GM19238 (cell line): ENCODE data around the gene GTPBP3.
A peak's percentile ranks its signal among the peaks of the same experiment; 100 is the strongest.
"Not testable (repeated sequence)": the region's sequence is repeated elsewhere in the genome, so short reads cannot be mapped to it uniquely, and the experiment has no call there.

Experiments used
- DNase-seq: peaks from one replicate; pipeline ENCODE4 v3.0.0; 2011; ENCODE audit warnings: low spot score; ENCODE audit not compliant: insufficient read length

GTPBP3 gene

DNA sequence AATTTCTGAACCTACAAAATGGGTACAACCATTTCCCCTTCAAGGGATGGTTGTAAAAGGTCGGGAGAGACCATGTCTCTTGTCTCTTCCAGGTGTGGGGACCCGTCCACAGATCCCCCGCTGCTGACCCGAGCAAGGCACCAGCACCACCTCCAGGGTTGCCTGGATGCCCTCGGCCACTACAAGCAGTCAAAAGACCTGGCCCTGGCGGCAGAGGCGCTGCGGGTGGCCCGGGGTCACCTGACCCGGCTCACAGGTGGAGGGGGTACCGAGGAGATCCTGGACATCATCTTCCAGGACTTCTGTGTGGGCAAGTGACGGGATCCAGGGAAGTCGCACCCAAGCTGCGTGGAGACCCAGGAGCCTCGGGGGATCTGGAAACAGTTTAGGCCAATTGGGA lies 4.0 kb downstream of the GTPBP3 start:
- DNase-seq, result no peak

DNA sequence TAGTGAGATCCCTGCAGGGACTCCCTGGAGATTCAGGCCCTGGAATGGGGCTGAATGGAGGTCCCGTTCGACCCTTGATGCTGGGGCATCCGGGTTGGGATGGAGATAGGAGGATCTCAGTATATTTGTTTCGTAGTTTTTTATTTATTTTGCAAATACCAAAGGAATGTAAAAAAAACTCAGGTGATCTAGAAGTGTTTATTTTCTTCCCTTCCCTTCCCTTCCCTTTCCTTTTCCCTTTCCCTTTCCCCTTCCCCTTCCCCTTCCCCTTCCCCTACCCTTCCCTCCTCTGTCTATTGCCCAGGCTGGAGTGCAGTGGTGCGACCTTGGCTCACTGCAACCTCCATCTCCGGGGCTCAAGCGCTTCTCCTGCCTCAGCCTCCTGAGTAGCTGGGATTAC lies 4.5 kb downstream of the GTPBP3 start:
- no peak for DNase-seq

DNA sequence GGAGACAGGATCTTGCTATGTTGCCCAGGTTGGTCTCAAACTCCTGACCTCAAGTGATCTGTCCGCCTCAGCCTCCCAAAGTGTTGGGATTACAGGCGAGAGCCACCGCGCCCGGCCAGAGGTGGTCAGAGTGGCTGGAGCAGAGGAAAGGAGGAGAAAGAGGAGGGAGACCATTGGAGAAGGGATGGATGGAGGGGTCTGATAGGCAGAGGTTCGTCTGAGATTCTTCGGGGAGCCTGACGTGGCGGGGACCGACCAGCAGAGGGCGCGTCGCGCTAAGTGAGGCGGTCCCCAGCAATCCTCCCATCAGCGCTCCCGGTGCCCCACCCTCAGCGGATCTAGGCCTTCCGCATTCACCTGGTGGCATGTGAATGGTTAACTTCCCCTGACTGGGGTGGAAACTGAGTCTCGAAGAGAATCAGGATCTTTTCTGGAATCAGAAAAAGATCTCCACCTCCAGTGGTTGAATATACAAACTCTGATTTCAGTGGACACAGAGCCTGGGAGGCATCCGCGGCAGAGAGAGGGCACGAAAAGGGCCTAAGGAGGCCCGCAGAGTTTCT lies 8.8 kb downstream of the GTPBP3 start:
- peak; percentile 85 for DNase-seq

DNA sequence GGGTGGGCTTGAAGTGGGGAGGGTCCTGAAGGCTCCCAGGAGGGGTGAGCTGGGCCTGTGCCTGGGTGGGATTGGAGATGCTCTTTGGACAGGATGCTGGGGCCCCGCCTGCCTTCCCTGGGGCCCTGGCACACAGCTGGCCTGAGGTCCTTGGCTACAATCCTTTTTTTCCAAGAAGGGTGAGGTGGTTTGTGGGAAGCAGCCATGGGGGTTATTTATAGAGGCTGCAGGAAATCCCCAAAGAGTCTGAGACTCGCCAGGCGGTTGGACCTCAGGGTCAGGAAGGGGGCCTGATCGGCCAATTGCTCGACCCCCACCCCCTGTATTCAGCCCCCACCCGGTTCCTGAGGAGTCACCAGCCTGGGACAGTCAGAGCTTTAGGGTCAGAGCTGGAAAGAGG lies 10.0 kb downstream of the GTPBP3 start:
- DNase-seq, result no peak

DNA sequence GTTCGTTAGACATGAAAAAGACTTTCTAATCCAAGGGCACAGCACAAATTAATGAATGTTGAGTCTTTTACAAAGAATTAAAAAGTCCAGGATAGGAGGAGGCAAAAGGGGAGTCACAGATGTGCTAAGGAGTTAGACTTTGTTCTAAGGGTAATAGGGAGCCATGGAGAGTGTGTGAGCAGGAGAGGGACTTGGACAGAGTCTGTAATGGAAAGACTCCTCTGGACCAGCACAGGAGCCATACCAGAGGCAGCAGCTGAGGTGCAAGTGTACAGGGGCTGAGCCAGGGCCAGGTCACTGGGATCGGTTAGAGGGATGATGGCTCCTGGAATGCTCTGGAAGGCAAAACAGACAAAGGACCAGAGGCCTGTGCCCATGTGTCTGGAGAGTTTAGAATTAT lies 10.5 kb downstream of the GTPBP3 start:
- DNase-seq, result no peak

DNA sequence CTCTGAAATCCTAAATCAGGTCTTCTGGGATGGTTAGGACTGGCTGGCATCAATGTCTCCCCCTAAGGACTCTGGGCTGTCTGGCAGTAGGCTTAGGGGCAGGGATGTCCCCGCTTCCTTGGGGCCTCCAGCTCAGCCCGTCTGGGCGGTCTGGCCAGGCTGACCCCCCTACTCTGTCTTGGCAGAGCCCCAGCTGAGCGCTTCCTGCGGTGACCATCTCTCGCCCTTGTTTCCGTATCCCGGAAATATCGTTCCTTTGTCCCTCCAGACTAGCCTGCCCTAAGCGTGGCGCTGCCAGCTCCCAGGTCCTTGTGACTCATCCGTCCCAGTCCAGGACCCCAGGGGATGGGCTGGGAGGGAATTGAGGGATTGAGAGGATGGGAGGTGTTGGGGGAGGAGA lies 11.3 kb downstream of the GTPBP3 start:
- DNase-seq, result no peak

DNA sequence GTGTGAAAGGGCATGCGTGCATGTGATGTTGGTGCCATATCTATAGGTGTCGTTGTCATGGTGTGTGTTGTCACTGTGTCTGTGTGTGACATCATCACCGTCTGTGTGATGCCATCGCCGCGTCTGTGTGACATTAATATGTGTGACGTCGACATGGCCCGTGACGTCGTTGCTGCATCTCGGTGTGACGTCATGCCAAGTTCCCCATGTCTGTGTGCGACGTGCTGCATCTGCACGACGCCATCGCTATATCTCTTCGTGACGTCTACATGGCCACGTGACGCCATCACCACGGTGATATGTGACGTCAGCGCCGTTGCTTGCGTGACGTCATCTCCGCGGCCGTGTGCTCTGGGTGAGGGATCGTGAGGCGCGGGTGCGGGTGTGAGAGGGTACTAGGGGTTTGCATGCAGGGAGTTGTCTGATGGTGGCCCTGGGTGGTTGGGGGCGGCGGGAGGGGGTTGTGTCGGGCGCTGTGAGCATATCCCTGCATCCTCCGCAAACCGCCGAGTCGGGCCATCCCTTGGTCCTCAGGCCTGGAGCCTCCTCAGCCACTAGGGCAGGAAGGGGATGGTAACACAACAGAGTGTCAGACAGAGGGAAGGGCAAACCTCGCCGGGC lies 14.6 kb downstream of the GTPBP3 start:
- DNase-seq, result no peak

DNA sequence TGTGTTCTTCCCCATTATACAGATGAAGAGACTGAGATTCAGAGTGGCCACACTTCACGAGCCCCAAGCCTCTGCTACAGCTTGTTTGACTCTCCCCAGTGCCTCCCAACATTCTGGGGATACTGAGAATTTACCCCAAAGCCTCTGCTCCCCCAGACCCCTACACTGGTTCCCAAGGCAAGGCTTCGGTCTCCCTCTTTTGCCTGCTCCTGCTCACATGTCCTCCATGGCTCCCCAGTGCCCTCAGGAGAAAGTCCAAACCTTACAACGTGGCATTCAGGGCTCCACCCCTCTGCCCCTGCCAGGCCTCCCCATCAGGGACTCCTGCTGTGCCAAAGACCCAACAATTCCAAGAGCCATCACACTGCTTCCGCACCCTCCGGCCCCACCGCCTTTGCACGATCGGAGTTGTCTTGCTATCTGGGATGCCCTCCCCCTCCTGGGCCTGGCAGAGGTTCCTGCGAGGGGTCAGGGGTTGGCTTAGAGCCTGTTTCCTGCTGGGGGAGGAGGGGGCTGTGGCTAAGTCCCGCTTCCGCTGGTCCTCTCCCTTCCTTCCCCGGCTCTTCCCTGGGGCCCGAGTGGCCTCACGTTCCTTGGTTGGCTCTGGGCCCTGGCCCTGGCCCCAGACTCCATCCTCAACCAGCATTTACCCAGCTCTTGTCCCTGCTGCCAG lies 15.4 kb downstream of the GTPBP3 start:
- no peak for DNase-seq

DNA sequence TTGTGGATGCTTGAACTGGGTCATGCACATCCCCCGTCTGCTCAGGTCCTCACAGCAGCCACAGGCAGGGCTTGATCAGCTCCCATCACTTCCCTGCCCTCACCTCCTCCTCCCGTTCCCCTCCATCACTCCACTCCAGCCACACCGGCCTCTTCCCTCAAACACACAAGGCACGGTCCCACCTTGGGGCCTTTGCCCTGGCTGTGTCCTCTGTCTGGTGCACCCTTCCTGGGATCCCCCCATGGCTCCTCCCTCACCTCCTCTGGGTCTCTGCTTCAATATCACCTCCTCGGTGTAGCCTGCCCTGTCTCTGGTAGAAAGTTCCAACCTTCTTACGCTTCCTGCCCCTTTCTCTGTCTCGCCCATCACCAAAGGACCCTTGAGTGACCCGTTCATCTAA lies 16.0 kb downstream of the GTPBP3 start:
- no peak for DNase-seq

DNA sequence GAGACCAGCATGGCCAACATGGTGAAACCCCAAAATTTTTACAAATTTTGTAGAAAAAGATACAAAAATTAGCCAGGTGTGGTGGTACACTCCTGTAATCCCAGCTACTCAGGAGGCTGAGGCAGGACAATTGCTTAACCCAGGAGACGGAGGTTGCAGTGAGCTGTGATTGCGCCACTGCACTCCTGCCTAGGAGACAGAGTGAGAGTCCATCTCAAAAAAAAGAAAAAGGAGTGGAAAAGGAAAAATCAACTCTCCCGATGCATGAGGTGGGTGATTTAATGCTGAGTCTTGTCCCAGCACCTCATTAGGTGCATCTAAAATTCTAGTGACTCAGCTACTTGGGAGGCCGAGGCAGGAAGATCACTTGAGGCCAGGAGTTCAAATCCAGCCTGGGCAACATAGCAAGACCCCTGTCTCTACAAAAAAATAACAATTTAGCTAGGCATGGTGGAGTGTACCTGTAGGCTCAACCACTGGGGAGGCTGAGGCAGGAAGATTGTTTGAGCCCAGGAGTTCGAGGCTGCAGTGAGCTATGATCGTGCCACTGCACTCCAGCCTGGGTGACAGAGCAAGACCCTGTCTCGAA lies 19.8 kb downstream of the GTPBP3 start:
- no peak for DNase-seq

DNA sequence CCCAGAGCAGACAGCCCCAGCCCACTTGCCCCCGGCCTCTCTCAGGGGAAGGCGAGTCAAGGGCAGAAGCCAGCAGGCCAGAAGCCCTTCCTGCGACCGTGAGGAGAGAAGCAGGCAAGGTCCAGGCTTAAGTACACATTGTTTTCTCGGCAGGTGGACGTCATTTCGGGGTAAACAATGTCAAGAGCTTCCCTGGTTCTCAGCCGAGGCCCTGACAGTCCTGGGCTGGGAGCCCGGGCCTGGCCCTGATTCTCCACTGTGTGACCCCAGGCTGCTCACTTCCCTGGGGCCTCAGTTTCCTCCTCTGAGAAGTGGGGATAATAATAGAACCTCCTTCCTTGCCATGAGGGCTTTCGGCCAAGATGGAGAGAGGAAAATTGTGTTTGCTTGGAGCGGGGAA lies 20.4 kb downstream of the GTPBP3 start:
- no peak for DNase-seq

DNA sequence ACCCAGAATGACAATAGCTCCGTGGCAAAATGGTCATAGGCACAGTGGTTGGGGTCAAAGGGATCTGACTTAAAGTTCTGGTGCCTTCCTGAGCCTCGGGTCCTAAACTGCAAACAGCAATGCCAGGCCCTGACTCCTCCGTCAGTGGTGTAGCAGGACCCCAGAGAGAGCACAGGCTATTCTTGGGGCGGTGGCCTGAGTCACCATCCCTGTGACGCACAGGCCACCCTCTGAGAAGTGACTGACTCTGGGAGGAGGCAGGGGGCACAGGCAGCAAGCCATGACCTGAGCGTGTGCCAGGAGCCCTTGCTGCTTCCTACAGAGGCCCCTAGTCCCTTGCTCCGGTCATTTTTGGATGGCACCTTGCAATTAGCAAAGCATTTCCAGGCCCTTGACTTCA lies 21.0 kb downstream of the GTPBP3 start:
- no peak for DNase-seq

DNA sequence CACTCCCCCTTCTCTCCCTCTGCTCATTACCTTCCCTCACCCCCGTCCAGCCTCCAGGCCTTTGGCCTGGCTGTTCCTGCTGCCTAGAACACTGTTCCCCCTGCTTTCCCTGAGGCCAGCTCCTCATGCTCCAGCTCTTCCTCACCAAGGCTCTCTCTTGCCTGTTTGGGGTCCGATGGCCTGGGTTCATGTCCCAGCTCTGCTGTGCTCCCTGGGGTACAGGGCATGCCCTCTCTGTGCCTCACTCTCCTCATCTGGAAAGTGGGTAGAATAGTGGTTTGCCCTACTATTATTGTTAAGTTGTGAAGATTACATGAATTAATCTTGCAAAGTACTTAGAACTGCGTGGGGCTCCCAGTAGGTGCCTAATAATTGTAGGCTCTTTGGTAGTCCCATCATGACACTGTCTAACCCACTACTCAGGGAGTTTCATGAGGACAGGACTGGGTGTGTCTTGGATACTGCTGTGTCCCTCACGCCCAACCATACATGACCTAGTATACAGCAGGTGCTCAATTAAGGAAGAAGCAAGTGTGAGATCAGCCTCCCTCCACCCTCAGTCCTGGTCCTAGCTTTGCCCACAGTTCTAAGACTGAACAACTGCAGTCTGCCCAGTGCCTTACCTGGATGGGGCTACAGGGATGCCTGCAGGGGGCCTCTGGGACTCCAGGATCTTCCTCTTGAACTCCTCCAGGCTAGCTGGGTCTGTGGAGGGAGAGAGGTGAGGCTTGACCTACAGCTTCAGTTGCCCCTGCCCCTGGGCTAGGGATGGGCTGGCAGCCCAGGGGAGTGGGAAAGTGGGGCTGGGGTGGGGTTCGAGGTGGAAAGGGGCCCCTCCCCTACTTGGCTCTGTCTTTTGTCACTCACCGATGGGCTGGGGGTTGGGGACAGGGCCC lies 22.8 kb downstream of the GTPBP3 start:
- no peak for DNase-seq

DNA sequence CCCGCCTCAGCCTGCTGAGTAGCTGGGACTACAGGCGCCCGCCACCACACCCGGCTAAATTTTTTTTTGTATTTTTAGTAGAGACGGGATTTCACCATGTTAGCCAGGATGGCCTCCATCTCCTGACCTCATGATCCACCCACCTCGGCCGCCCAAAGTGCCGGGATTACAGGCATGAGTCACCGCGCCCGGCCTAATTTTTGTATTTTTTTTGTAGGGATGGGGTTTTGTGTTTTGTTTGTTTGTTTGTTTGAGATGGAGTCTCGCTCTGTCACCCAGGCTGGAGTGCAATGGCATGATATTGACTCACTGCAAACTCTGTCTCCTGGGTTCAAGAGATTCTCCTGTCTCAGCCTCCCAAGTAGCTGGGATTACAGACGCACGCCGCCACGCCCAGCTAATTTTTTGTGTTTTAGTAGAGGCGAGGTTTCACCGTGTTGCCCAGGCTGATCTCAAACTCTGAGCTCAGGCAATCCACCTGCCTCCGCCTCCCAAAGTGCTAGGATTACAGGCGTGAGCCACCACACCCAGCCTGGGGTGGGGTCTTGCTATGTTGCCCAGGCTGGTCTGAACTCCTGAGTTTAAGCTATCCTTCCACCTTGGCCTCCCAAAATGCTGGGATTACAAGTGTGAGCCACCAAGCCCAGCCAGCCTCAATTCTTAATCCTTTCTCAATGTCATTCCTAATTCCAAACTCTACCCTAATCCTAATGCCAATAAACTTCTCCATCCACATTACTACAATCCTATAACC lies 26.7 kb downstream of the GTPBP3 start:
- DNase-seq, result not testable (repeated sequence)

DNA sequence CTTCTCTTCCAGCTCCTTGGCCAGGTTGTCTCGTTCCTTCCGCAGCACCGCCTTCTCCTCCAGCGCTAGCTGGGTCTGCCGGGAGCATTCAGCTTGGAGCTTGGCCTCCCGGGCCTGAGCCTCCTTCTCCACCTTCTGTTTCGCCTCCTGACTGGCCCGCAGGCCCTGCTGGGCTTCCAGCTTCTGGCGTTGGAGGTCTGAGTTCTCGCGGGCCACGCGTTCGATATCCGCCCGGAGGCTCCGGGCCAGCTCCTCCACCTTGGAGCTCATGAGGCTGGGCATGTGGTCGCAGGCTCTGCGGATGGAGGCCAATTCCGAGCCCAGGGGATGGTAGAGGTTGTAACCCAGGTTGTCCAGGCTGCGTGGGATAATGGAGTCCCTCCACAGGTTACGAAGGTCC lies 28.0 kb downstream of the GTPBP3 start:
- DNase-seq, result no peak

DNA sequence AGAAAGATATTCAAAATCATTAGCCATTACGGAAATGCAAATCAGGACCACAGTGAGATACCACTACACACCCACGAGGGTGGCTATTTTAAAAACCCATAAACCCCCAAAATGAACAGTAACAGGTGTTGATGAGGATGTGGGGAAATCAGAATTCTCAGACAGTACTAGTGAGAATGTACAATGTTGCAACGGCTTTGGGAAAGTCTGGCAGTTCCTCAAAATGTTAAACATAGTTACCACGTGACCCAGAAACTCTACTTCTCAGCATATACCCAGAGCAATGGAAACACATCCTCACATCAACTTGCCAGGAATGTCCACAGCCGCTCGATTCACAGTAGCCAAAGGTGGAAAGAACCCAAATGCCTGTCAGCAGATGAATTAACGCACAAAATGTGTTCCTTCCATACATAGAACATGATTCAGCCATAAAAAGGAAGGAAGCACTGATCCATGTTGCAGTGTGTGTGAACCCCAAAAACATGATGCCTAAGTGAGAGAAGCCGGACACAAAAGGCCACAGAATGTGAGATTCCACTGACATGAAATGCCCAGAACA lies 32.8 kb downstream of the GTPBP3 start:
- DNase-seq, result peak; percentile 46

DNA sequence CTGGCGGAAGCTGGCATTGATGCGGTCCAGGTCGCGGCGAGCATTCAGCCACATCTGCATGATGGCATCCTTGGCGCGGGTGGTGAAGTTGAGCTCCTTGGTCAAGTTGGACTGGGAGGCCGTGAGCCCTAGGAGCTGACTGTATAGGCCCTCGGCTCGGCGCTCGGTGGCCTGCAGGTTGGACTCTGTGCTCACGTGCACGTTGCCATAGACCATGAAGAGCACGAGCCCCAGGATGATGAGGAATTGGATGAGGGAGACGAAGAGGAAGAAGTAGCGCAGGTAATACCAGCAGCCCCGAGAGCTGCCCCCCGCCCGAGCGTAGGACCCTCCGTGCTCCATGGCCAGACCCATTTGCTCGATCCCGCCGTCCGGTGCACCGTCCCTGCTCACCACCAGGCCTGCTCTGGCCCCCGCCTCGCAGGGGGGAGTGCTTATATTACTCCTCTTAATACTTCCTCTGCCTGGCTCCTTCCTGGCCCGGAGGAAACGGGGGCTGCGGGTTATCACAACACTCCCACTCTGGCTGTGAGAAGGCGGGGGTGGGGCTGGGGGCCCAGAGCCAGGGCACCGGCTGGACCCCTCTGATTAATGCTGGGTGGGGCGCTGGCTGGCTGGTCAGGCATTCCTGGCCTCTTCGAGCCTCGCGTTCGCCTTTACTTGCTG lies 39.7 kb downstream of the GTPBP3 start, which contains the start of gene PLVAP:
TSS of gene PLVAP (minus strand) at position 408 of the 666 bp plus-strand sequence. CDS start at position 354, 54 bp downstream.
- DNase-seq, result no peak

DNA sequence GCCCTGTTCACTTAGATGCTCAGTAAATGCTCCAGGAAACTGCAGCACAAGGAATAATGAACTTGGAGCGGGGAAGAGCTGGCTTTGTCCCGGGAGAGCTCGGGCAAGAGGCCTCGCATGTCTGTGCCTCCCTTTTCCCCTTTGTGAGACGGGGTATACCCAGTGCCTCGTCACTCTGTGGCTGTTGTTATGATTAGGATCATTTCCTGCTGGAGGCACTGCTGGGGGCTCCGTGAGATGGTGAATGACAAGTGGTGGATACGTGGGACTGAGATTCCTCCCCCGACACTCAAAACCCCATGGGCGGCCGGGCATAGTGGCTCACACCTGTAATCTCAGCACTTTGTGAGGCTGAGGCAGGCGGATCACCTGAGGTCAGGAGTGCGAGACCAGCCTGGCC lies 40.9 kb downstream of the GTPBP3 start:
- DNase-seq, result no peak

DNA sequence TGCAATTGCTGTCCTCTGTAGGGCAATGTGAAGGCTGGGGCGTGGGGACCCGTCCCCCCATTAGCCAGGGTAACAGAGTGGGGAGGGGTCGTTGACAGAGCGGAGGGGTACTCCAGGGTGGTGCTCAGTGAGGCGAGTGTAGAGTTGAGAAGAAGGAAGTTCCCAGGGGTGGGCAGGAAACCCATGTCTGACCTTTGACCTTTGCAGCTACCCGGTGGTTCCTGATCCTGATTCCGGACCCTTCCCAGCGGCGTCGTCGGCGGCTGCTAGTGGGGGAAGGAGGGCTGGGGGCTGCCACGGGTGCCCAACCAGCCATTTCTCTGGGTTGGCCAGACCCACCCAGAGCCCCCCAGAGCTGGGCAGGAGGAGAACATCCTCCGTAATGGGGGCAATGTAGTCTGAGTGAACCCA lies 41.9 kb downstream of the GTPBP3 start:
- DNase-seq, result no peak
